Activated CD4-positive, alpha-beta T cell treated with anti-CD3 and anti-CD28 coated beads, Interleukin-2, amount 10 ng/mL, durations not matched to agents 7 days and 5 days (primary cell): ENCODE results near the gene ARHGEF38. TPM values are rescaled to one million over a fixed set of nuclear protein-coding genes. Genes with fewer than 3 reads are reported as not detected.
"Not testable (repeated sequence)": the region's sequence is repeated elsewhere in the genome, so short reads cannot be mapped to it uniquely, and the experiment has no call there.

ENCODE experiments used
- CTCF ChIA-PET: fragments of 350-600 bp; sonication (Branson Sonifier 250); formaldehyde crosslinking; loops from one replicate; lab custom pipeline; 2021; ENCODE audit warnings: antibody characterized with exemption; lab: Charles Lee
- POLR2A ChIA-PET: fragments of 350-600 bp; sonication (Branson Sonifier 250); formaldehyde crosslinking; loops from one replicate; lab custom pipeline; 2021; ENCODE audit warnings: antibody characterized with exemption; lab: Charles Lee
- DNase-seq: peaks from one replicate; pipeline ENCODE4 v3.0.0-alpha.2; 2020
- H3K27ac Mint-ChIP-seq: one replicate; pipeline ENCODE4 v1.8.0; 2021; ENCODE audit warnings: mild to moderate bottlenecking, moderate library complexity, mixed read lengths
- H3K27me3 Mint-ChIP-seq: one replicate; pipeline ENCODE4 v1.8.0; 2021; ENCODE audit warnings: mixed read lengths
- H3K36me3 Mint-ChIP-seq: one replicate; pipeline ENCODE4 v1.8.0; 2021; ENCODE audit warnings: low read depth, mixed read lengths
- H3K4me1 Mint-ChIP-seq: one replicate; pipeline ENCODE4 v1.8.0; 2021; ENCODE audit warnings: mixed read lengths
- H3K4me3 Mint-ChIP-seq: one replicate; pipeline ENCODE4 v1.8.0; 2021; ENCODE audit warnings: mild to moderate bottlenecking, moderate library complexity, mixed read lengths
- H3K9me3 Mint-ChIP-seq: one replicate; pipeline ENCODE4 v1.8.0; 2021; ENCODE audit warnings: mixed read lengths
- total RNA-seq, 2 experiments: library from RNA; stranded (reverse); gene quantifications; one replicate each; pipeline ENCODE4 v1.2.3, GENCODE V29; 2021

Gene ARHGEF38
- total RNA-seq, 2 experiments from 2014 or later = not detected

DNA sequence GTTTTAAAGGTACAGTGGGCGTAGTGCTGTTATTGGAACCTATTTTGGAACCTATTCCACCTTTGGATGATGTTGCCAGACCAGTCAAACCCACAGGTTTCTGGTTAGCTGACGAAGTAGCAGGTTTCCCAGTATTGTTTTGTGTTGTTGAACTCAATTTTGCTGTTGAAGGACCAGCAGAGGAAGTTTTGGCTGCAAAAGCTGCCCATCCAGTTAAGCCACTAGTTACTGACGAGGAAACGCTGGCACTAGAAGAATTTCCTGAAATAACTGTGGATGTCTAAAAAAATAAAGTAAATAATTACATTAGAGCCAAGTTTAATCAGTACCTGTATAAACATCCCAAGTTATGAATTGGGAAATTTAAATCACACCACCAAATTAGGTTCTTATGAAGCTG is 130.6 kb downstream of the ARHGEF38 start:
- POLR2A ChIA-PET = no interaction called here
- Mint-ChIP-seq H3K27ac (no peak overlapping the region), H3K36me3 (peaks cover 16% of the 10 kb centered on the region), H3K9me3 (no peaks in the 10 kb centered on the region), H3K4me3 (no peak overlapping the region), H3K4me1 (no peaks in the 10 kb centered on the region), H3K27me3 (no peaks in the 10 kb centered on the region)
- CTCF ChIA-PET = no interaction called here
- no peak for DNase-seq

DNA sequence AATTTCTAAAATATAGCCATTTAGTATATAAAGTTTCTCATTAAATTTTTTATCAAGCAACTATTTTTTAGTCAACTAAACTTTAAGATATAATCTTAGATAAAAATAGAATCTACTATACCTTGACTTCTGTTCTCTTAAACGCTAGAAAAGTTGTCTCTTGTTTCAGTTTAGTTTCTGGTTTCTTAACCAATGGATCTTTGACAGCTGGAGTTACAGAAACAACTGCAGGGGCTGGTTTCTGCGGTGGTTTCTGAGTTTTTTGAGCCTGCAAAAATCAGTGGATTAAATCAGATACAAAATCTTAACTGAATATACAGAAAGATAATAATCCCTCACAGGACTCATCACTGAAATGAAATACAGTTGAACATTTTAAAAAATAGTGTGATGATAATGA is 134.2 kb downstream of the ARHGEF38 start:
- no peaks in the 10 kb centered on the region for H3K27me3 Mint-ChIP-seq
- H3K9me3 Mint-ChIP-seq = no peaks in the 10 kb centered on the region
- no peaks in the 10 kb centered on the region for H3K4me1 Mint-ChIP-seq
- H3K27ac Mint-ChIP-seq = no peak overlapping the region
- no peak overlapping the region for H3K4me3 Mint-ChIP-seq
- CTCF ChIA-PET = no interaction called here
- H3K36me3 Mint-ChIP-seq = peaks cover 31% of the 10 kb centered on the region
- no peak for DNase-seq
- POLR2A ChIA-PET = no interaction called here

DNA sequence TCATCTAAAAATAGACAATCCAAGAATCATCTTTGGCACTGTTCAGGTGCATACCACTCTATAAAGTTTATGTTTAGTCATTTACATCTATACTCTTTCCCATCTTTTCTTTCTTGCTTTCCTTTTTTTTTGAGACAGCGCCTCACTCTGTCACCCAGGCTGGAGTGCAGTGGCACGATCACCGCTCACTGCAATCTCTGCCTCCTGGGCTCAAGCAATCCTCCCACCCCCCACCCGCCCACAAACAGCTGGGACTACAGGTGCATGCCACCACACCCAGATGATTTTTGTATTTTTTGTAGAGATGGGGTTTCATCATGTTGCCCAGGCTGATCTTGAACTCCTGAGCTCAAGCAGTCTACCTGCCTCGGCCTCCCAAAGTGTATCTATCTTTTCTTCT is 142.4 kb downstream of the ARHGEF38 start:
- H3K4me1 Mint-ChIP-seq, H3K4me3 Mint-ChIP-seq, H3K27me3 Mint-ChIP-seq, DNase-seq, H3K27ac Mint-ChIP-seq, POLR2A ChIA-PET, CTCF ChIA-PET, H3K9me3 Mint-ChIP-seq: not testable (repeated sequence)
- peaks cover 37% of the 10 kb centered on the region for H3K36me3 Mint-ChIP-seq

DNA sequence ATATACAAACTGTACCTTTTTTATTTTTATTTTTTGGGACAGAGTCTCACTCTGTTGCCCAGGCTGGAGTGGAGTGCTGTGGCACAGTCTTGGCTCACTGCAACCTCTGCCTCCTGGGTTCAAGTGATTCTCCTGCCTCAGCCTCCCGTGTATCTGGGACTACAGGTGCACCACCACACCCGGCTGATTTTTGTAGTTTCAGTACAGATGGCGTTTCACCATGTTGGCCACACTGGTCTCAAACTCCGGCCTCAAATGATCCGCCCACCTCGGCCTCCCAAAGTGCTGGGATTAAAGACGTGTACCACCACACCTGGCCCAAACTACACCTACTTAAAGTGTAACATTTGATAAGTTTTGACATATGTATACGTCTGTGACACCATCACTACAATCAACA is 143.4 kb downstream of the ARHGEF38 start:
- POLR2A ChIA-PET, CTCF ChIA-PET: not testable (repeated sequence)

DNA sequence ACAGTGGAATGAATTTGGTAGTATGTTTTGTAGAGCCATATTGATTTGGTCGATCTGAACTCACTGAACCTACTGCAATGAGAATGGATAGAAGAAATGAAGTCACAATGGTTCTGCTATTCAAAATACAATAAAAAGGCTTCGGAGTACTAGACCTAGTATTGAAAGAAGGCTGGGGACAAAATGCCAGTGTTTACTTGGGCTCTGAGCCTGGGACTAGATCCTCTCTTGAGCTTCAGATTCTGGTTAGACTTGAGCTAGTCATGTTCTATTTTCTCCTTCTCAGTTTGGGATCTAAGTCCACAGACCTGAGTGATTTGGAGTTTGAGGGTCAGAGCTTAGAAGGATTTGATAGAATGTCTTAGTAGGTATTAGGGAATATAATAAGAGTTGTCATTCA is 146.2 kb downstream of the ARHGEF38 start:
- Mint-ChIP-seq H3K27me3 (no peaks in the 10 kb centered on the region), H3K36me3 (peaks cover 22% of the 10 kb centered on the region), H3K4me3 (no peak overlapping the region), H3K9me3 (no peaks in the 10 kb centered on the region), H3K4me1 (peaks cover 5% of the 10 kb centered on the region), H3K27ac (no peak overlapping the region)
- POLR2A ChIA-PET = no interaction called here
- CTCF ChIA-PET = interaction anchor here (1.7 kb wide), 1 partner anchor 10 kb away, joined by 4 read pairs; the partner anchor contains the start of genes GSTCD and INTS12
- DNase-seq = no peak

More for the DNA sequence above, 143.4 kb downstream of the ARHGEF38 start:
- not testable (repeated sequence) for H3K9me3 Mint-ChIP-seq, H3K27me3 Mint-ChIP-seq, DNase-seq, H3K27ac Mint-ChIP-seq, H3K4me3 Mint-ChIP-seq, H3K4me1 Mint-ChIP-seq
- peaks cover 36% of the 10 kb centered on the region for H3K36me3 Mint-ChIP-seq

DNA sequence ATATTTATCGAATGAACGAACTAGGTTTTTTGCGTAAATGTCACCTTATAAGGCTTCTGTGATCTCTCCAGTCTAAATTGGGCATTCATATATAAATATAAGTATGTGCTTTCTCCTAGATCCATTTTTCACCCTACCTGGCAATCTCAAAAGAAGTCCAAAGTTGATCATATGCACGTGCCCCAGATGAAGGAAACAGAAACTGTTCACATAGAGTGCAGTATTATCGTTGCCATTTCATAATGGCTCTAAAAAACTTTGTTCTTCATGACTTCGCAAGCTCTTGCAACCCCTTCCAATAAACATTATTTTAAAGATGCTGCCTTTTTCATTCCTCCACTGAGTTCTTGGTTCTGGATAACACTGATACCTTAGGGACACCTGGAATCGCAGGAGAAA is 155.4 kb downstream of the ARHGEF38 start:
- H3K4me3 Mint-ChIP-seq = peak overlapping the region; percentile 92
- CTCF ChIA-PET = interaction anchor here (1.1 kb wide), 1 partner anchor 8 kb away, joined by 4 read pairs; no protein-coding TSS in a partner anchor
- DNase-seq = no peak

DNA sequence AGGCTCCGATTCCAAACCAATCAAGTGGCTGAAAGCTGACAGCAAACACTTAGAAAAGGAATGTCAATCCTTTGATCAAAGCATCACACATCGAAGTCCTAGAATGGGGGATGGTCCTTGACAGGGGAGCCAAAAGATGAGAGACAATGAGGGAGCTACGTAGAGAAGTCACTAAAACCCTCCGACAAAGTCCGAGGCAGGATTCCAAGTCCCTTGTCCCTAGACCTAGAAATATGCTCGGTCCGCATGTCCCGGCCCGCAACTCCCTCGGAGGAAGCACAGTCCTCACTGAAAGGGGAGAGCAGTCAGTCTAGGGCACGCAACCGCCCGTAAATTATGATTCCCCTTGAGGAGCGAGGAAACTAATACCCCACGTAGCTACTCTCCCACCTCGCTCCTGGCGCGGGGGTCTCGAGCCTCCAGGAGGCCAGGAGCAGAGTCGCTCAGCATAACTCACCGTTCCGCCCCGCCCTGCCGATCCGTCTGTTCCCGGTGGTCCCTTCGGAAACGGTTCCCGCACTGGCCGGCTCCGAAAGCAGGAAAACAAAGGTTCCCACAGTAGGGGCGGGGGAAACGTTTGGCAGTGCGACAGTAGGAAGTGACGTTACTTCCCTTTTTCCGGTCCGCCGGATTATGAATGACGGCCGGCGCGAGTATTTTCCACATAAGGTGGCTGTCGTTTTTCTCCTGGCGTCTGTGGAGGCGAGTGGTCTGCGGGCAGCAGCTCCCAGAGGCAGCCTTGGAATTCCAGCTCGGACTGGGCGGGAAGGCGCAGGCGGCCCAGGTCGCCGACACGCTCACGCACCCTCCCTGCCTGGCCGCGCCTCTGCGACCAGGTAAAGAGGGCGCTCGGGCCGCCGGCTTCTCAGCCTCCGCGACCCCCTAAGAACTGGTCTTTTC is 156.0 kb downstream of the ARHGEF38 start, which contains the start of the genes GSTCD and INTS12:
Gene GSTCD, plus strand, starts transcription at position 604 of the 900 bp plus-strand sequence. CDS start 8,830 bp downstream, outside the sequence.
Gene INTS12, minus strand, starts transcription at position 509 of the 900 bp plus-strand sequence. CDS start 8,684 bp downstream, outside the sequence.
- H3K4me1 Mint-ChIP-seq = peaks cover 29% of the 10 kb centered on the region
- DNase-seq = peak; percentile 91
- no peaks in the 10 kb centered on the region for H3K9me3 Mint-ChIP-seq
- H3K36me3 Mint-ChIP-seq = peaks cover 7% of the 10 kb centered on the region
- ChIA-PET POLR2A (no interaction called here), CTCF (interaction anchor here (1.1 kb wide), 1 partner anchor 9 kb away, joined by 4 read pairs; no protein-coding TSS in a partner anchor)
- peak within 1 kb of the TSS; percentile 92 for H3K4me3 Mint-ChIP-seq
- H3K27me3 Mint-ChIP-seq = no peaks in the 10 kb centered on the region
- H3K27ac Mint-ChIP-seq = peak within 1 kb of the TSS; percentile 93

More for the DNA sequence above, 155.4 kb downstream of the ARHGEF38 start:
- no peaks in the 10 kb centered on the region for H3K27me3 Mint-ChIP-seq
- POLR2A ChIA-PET = no interaction called here
- H3K9me3 Mint-ChIP-seq = no peaks in the 10 kb centered on the region
- H3K27ac Mint-ChIP-seq = peak overlapping the region; percentile 93
- H3K4me1 Mint-ChIP-seq = peaks cover 29% of the 10 kb centered on the region
- H3K36me3 Mint-ChIP-seq = peaks cover 7% of the 10 kb centered on the region

DNA sequence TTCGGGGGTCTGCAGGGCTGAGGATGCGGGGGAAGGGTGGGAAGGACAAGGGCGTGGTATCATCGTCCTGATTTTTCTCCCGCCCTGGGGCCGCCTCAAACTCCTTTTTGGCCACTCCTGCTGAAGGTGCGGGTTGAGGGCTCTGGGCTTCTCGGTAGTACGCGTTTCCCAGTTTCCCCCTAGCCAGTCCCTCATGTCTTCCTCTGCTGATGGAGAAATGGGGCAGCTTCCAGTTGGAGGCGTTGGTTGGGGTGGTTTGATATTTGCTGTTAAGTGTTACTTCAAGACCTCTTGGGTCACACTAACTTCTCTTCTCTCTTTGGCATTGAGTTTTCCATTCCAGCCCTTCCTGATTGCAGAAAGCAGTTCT is 156.6 kb downstream of the ARHGEF38 start:
- peak; percentile 25 for DNase-seq
- Mint-ChIP-seq H3K36me3 (peaks cover 7% of the 10 kb centered on the region), H3K9me3 (no peaks in the 10 kb centered on the region), H3K4me1 (peaks cover 31% of the 10 kb centered on the region), H3K27me3 (peaks cover under 1% of the 10 kb centered on the region), H3K4me3 (peak overlapping the region; percentile 92), H3K27ac (peak overlapping the region; percentile 93)
- ChIA-PET CTCF (no interaction called here), POLR2A (no interaction called here)

DNA sequence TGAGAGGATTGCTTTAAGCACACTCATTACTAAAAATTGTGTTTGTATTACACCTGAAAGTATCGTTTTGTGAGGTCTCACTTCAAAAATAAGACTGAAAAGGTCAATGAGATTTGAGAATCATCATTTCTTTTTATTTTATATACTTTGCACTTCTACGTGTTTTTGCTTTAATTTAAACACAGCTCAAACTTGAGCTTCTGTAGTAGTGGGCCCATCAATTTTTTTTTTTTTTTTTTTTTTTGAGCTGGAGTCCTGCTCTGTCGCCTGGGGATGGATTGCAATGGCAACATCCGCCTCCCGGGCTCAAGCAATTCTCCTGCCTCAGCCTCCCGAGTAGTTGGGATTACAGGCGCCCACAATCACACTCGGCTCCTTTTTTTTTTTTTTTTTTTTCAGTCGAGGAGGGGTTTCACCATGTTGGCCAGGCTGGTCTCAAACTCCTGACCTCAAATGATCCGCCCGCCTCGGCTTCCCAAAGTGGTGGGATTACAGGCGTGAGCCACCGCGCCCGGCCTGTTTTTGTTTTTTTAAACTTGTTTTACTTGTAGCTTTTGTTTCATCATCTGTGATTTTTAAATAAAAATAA is 157.7 kb downstream of the ARHGEF38 start:
- Mint-ChIP-seq H3K4me1 (peaks cover 32% of the 10 kb centered on the region), H3K4me3 (peak overlapping the region; percentile 92), H3K36me3 (peaks cover 7% of the 10 kb centered on the region), H3K27ac (no peak overlapping the region), H3K9me3 (no peaks in the 10 kb centered on the region), H3K27me3 (peaks cover 2% of the 10 kb centered on the region)
- POLR2A ChIA-PET = no interaction called here
- CTCF ChIA-PET = no interaction called here
- no peak for DNase-seq

DNA sequence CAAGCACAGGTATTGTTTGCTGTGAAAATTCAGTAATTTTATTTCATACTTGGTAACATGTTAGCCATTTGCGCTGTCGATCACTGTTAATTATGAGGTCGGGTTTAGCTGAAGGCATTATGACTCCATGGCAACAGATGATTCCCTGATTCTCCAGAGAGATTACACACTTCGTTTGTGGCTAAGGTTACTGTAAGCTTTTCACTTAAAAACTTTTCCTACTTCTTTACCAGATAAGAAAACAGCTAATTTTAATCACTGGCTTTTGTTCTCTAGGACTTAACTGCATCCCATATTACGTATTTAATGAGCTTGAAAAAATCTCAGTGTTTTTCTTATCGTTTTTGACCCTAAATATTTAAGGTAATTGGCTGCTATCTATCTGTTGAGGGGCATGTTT is 158.3 kb downstream of the ARHGEF38 start:
- no peaks in the 10 kb centered on the region for H3K9me3 Mint-ChIP-seq
- peaks cover 30% of the 10 kb centered on the region for H3K4me1 Mint-ChIP-seq
- POLR2A ChIA-PET = no interaction called here
- H3K27me3 Mint-ChIP-seq = peaks cover 2% of the 10 kb centered on the region
- CTCF ChIA-PET = no interaction called here
- DNase-seq = no peak
- H3K4me3 Mint-ChIP-seq = no peak overlapping the region
- H3K27ac Mint-ChIP-seq = no peak overlapping the region
- H3K36me3 Mint-ChIP-seq = peaks cover 6% of the 10 kb centered on the region

DNA sequence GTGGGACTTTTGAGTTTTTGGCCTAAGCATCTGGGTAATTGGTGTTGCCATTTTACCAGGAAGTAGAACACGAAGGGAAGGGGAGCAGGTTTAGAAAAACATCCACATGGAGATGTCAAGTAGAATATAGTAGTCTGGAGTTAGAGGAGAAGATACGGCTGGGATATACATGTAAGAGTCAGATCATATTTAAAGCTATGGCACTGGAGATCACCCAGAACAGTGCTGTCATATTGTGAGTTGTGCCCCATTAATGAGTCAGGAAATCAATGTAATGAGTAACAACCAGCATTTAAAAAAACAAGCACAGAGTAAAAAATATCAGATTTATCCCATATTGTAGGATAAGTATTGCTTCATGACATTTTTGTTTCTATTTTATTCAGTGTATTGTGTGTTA is 160.3 kb downstream of the ARHGEF38 start:
- no peak for DNase-seq
- Mint-ChIP-seq H3K4me1 (peaks cover 16% of the 10 kb centered on the region), H3K27me3 (peaks cover 2% of the 10 kb centered on the region), H3K9me3 (no peaks in the 10 kb centered on the region), H3K27ac (no peak overlapping the region), H3K36me3 (no peaks in the 10 kb centered on the region), H3K4me3 (no peak overlapping the region)
- ChIA-PET POLR2A (no interaction called here), CTCF (no interaction called here)

DNA sequence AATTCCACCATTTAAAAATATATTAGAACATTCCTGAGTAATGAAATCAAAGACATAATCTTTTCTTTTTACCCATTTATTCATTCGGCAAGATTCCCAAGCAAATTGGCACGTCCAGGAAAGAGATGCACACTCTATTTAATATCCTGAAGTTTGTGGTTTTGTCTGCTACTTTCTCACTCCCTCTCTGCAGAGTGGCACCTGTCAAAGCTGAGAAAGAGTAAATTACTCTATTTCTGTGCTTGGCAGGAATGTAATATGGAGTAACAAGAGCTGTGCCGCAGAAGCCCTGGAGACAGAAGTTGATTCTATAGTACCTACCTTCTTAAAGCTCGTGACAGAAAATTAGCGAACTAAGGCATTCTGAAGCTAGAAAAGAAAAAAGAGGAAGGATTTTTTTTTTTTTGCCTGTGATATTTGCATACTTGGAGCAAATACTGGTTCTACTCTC is 161.7 kb downstream of the ARHGEF38 start:
- ChIA-PET CTCF (interaction anchor here (0.6 kb wide), 1 partner anchor 424 kb away, joined by 3 read pairs; no protein-coding TSS in a partner anchor), POLR2A (no interaction called here)

DNA sequence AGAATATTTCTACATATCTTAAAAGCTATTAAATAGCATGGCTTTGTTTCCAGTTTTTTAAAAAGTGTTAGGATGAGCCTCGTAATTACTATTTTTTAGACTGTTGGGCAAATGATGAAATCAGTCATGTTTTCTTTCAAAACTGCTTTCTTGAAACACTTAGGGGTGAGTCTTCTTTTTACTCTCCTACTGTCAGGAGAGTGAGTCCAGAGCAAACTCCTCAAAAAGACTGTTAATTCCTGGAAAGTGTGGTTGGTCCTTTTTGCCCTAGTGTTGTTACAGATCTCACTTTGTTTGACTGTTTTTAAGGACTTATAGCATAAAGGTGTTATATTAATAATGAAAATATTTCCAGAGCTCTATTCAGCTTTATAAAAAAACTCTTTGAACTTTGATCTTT is 162.5 kb downstream of the ARHGEF38 start:
- H3K27me3 Mint-ChIP-seq = peaks cover 2% of the 10 kb centered on the region

More for the DNA sequence above, 161.7 kb downstream of the ARHGEF38 start:
- Mint-ChIP-seq H3K4me1 (peaks cover 13% of the 10 kb centered on the region), H3K9me3 (no peaks in the 10 kb centered on the region), H3K36me3 (peaks cover 2% of the 10 kb centered on the region), H3K27ac (no peak overlapping the region), H3K27me3 (peaks cover 2% of the 10 kb centered on the region), H3K4me3 (no peak overlapping the region)
- DNase-seq = no peak

More for the DNA sequence above, 162.5 kb downstream of the ARHGEF38 start:
- Mint-ChIP-seq H3K36me3 (peaks cover 2% of the 10 kb centered on the region), H3K4me3 (no peak overlapping the region), H3K9me3 (no peaks in the 10 kb centered on the region), H3K27ac (no peak overlapping the region), H3K4me1 (peaks cover 6% of the 10 kb centered on the region)
- ChIA-PET POLR2A (no interaction called here), CTCF (no interaction called here)
- DNase-seq = no peak
